Measurements from ENCODE around the gene NLRP2B. TPM values are rescaled to one million over a fixed set of nuclear protein-coding genes. Genes with fewer than 3 reads are reported as not detected.

NLRP2B gene
- total and polyA plus RNA-seq, 2 of the 8 experiments (the other 6 are each of a cell fraction or from before 2014, with no cell fraction given) = not detected

- H4K5ac ChIP-seq (ENCODE audit: insufficient read length, low read depth, low read length) = no peak overlapping the region
- no peak overlapping the region for H4K8ac ChIP-seq (ENCODE audit: extremely low read depth, insufficient read depth, low read length)
- H3K9me3 ChIP-seq (ENCODE audit: insufficient read depth in 2 of 2, low read depth in 1 of 2, low read length in 1 of 2) = no peaks in the 10 kb centered on the region
- DNase-seq (ENCODE audit: low read depth in 1 of 2, low spot score in 2 of 2) = no peak
- no peak overlapping the region for H2BK12ac ChIP-seq (ENCODE audit: low read depth, low read length)
- H3K79me2 ChIP-seq (ENCODE audit: control insufficient read depth in 1 of 2, insufficient read depth in 2 of 2, low read length in 2 of 2) = no peaks in the 10 kb centered on the region
- H2BK15ac ChIP-seq (ENCODE audit: low read length) = no peak overlapping the region
- H2BK5ac ChIP-seq (ENCODE audit: low read depth, low read length) = no peak overlapping the region
- FAIRE-seq = no peak
- H2AFZ ChIP-seq (ENCODE audit: low read length) = no peak overlapping the region
- no peaks in the 10 kb centered on the region for H3K36me3 ChIP-seq (ENCODE audit: control insufficient read depth in 2 of 4, insufficient read depth in 4 of 4, low read length in 3 of 4)
- POLR2A ChIA-PET (ENCODE audit: partially characterized antibody) = no interaction called here
- no peak for TF ChIP-seq CBX5 (IDR thresholded peaks at IDR 0.05; ENCODE audit: low read depth, low read length)
- no peak overlapping the region for H3K4ac ChIP-seq (replicated peaks; ENCODE audit: insufficient read length, low read depth, low read length)
- H4K20me1 ChIP-seq (replicated peaks in 1 of 2; ENCODE audit: control insufficient read depth in 1 of 2, insufficient read depth in 2 of 2, low read length in 2 of 2) = no peaks in the 10 kb centered on the region
- WGBS, 2 experiments (ENCODE audit: extremely low coverage in 1 of 2, insufficient coverage in 1 of 2, insufficient read length in 1 of 2, insufficient replicate concordance in 2 of 2, low coverage in 1 of 2, low lambda C conversion rate in 2 of 2, missing lambda C conversion rate in 1 of 2) = 90% methylated on average over 1 of the region's 1 CpG; no CpG with 5 or more reads in 1 of the 2 experiments
- no peak overlapping the region for H2BK20ac ChIP-seq (ENCODE audit: low read length)
- H2BK120ac ChIP-seq (replicated peaks; ENCODE audit: low read depth, low read length) = no peak overlapping the region
- no peak overlapping the region for H3K27ac ChIP-seq (ENCODE audit: low read depth, low read length)
- no peak overlapping the region for H3K9ac ChIP-seq (replicated peaks in 1 of 4; ENCODE audit: extremely low read depth in 1 of 4, low read depth in 3 of 4, low read length in 3 of 4)
- H3K4me3 ChIP-seq (ENCODE audit: extremely low read depth in 1 of 4, insufficient read depth in 2 of 4, low read depth in 3 of 4, low read length in 4 of 4) = no peak overlapping the region
- H2AK5ac ChIP-seq (ENCODE audit: low read depth, low read length) = no peak overlapping the region
- H4K91ac ChIP-seq (replicated peaks; ENCODE audit: insufficient read length, low read length) = no peak overlapping the region
- H3K4me2 ChIP-seq (ENCODE audit: insufficient read depth in 1 of 2, low read depth in 2 of 2, low read length in 2 of 2) = no peak overlapping the region
- no peak overlapping the region for H3K23ac ChIP-seq (ENCODE audit: insufficient read length)
- CTCF ChIA-PET (ENCODE audit: partially characterized antibody) = no interaction called here
- no peak overlapping the region for H3K14ac ChIP-seq (ENCODE audit: insufficient read length)
- no peak overlapping the region for H3K56ac ChIP-seq (replicated peaks; ENCODE audit: insufficient read length, low read depth, low read length)
- H3K18ac ChIP-seq (ENCODE audit: extremely low read depth, low read length) = no peak overlapping the region
- no peaks in the 10 kb centered on the region for H3K23me2 ChIP-seq (ENCODE audit: low read depth, low read length)
- H3K27me3 ChIP-seq (replicated peaks in 1 of 4; ENCODE audit: control insufficient read depth in 3 of 4, extremely low read depth in 1 of 4, insufficient read depth in 3 of 4, low read length in 3 of 4) = no peaks in the 10 kb centered on the region
- peaks cover 0 to 3% (median 0%) of the 10 kb centered on the region in 4 experiments; a peak in 1 of 7 replicates for H3K4me1 ChIP-seq (replicated peaks in 1 of 4; ENCODE audit: control insufficient read depth in 3 of 4, insufficient read depth in 4 of 4, low read length in 3 of 4)
- H3K79me1 ChIP-seq (ENCODE audit: low read depth, low read length) = no peaks in the 10 kb centered on the region
Measured at GRCh38 chrX:57643698-57644097, 36.4 kb downstream of the NLRP2B start.

Data from H1 (cell line).